B cell (primary cell): ENCODE data around the gene RGS9BP. TPM values are rescaled to one million over a fixed set of nuclear protein-coding genes. Genes with fewer than 3 reads are reported as not detected.
"Not testable (repeated sequence)": the region's sequence is repeated elsewhere in the genome, so short reads cannot be mapped to it uniquely, and the experiment has no call there.

Source experiments
- ATAC-seq: fragments of 200-7000 bp; cut with Tn5 transposase; one replicate; pipeline ENCODE4 v1.10.0; 2021; ENCODE audit warnings: low read depth, mild to moderate bottlenecking, moderate number of reproducible peaks, moderate library complexity
- CTCF ChIA-PET: fragments of 350-600 bp; sonication (Branson Sonifier 250); formaldehyde crosslinking; loops from one replicate; lab custom pipeline; 2021; ENCODE audit warnings: antibody characterized with exemption, inconsistent platforms; lab: Charles Lee
- POLR2A ChIA-PET: fragments of 350-600 bp; sonication (Branson Sonifier 250); formaldehyde crosslinking; loops from one replicate; lab custom pipeline; 2021; ENCODE audit warnings: antibody characterized with exemption; lab: Charles Lee
- DNase-seq: peaks from one replicate; pipeline ENCODE4 v3.0.0; 2013
- H2AFZ ChIP-seq: 2 replicates; pipeline ENCODE4 v1.6.1; 2012; ENCODE audit warnings: mild to moderate bottlenecking, low read depth, low read length; ENCODE audit not compliant: insufficient read depth, poor library complexity, severe bottlenecking
- H3K27ac ChIP-seq, 2 donors: 1 replicate in 1 of 2; 2 replicates in 1 of 2; pipeline ENCODE4 v1.5.1; 2012 to 2013; ENCODE audit warnings: low read length in 2 of 2, mild to moderate bottlenecking in 2 of 2, moderate library complexity in 1 of 2
- H3K27me3 ChIP-seq, 4 experiments: fragments of 200-600 bp in 1 of 4; sonication (generic) in 1 of 4; replicated peaks in 1 of 4; 1 replicate in 2 of 4; 2 replicates in 2 of 4; pipeline versions ENCODE4 v1.6.1 to v1.7.0; 2013 to 2016; ENCODE audit warnings: low read length in 3 of 4, mild to moderate bottlenecking in 2 of 4, mixed read lengths in 1 of 4, moderate library complexity in 1 of 4; ENCODE audit not compliant: insufficient read depth in 4 of 4, control insufficient read depth in 3 of 4; ENCODE audit errors: control extremely low read depth in 1 of 4
- H3K36me3 ChIP-seq, 2 experiments: replicated peaks in 1 of 2; 1 replicate in 1 of 2; 2 replicates in 1 of 2; pipeline versions ENCODE4 v1.6.1 to v1.7.1; 2013; ENCODE audit warnings: low read length in 1 of 2; ENCODE audit not compliant: insufficient read depth in 2 of 2, control insufficient read depth in 1 of 2; ENCODE audit errors: control extremely low read depth in 1 of 2, extremely low read depth in 1 of 2
- H3K4me1 ChIP-seq, 2 donors: fragments of 200-600 bp in 1 of 2; sonication (generic) in 1 of 2; 1 replicate in 1 of 2; 2 replicates in 1 of 2; pipeline versions ENCODE4 v1.5.1 to v1.6.1; 2013 to 2017; ENCODE audit warnings: low read length in 2 of 2; ENCODE audit not compliant: control insufficient read depth in 2 of 2, insufficient read depth in 2 of 2
- H3K4me2 ChIP-seq: replicated peaks from 2 replicates; pipeline ENCODE3; 2012; ENCODE audit warnings: mild to moderate bottlenecking, low read depth, low read length; ENCODE audit not compliant: poor library complexity, severe bottlenecking
- H3K4me3 ChIP-seq, 5 experiments: fragments of 200-600 bp in 1 of 5; sonication (generic) in 1 of 5; 1 replicate in 3 of 5; 2 replicates in 2 of 5; pipeline versions ENCODE4 v1.5.1 to v1.7.0; 2011 to 2016; ENCODE audit warnings: low read length in 4 of 5, mild to moderate bottlenecking in 4 of 5, low read depth in 2 of 5, control low read depth in 1 of 5, moderate library complexity in 1 of 5; ENCODE audit not compliant: insufficient read depth in 1 of 5; ENCODE audit errors: control extremely low read depth in 1 of 5, extremely low read depth in 1 of 5
- H3K79me2 ChIP-seq: fragments of 200-600 bp; sonication (generic); one replicate; pipeline ENCODE4 v1.6.0; 2016; ENCODE audit warnings: low read length; ENCODE audit not compliant: control insufficient read depth, insufficient read depth
- H3K9ac ChIP-seq: fragments of 200-600 bp; sonication (generic); 2 replicates; pipeline ENCODE4 v1.6.1; 2017; ENCODE audit warnings: mild to moderate bottlenecking, low read length, moderate library complexity
- H3K9me3 ChIP-seq, 3 donors: one replicate each; pipeline versions ENCODE4 v1.6.1 to v1.7.1; 2013; ENCODE audit warnings: low read length in 2 of 3; ENCODE audit not compliant: control insufficient read depth in 2 of 3, insufficient read depth in 1 of 3; ENCODE audit errors: control extremely low read depth in 1 of 3
- H4K20me1 ChIP-seq: 2 replicates; pipeline ENCODE4 v1.6.0; 2012; ENCODE audit warnings: mild to moderate bottlenecking, low read length; ENCODE audit not compliant: insufficient read depth, control insufficient read depth, poor library complexity, severe bottlenecking
- H3K27ac Mint-ChIP-seq: one replicate; pipeline ENCODE4 v1.8.0; 2021; ENCODE audit warnings: mixed read lengths
- H3K27me3 Mint-ChIP-seq: one replicate; pipeline ENCODE4 v1.8.0; 2021; ENCODE audit warnings: mixed read lengths
- H3K4me1 Mint-ChIP-seq: one replicate; pipeline ENCODE4 v1.8.0; 2021; ENCODE audit warnings: mixed read lengths
- H3K4me3 Mint-ChIP-seq: one replicate; pipeline ENCODE4 v1.8.0; 2021; ENCODE audit warnings: mixed read lengths
- H3K9me3 Mint-ChIP-seq: one replicate; pipeline ENCODE4 v1.8.0; 2022; ENCODE audit warnings: mixed read lengths; ENCODE audit not compliant: insufficient read depth
- CTCF ChIP-seq: fragments of 200-600 bp; IDR thresholded peaks from one replicate; pipeline ENCODE4 v1.8.0; 2022; ENCODE audit warnings: antibody characterized with exemption, mild to moderate bottlenecking
- EZH2 ChIP-seq: IDR thresholded peaks from 2 replicates; pipeline ENCODE4 v1.6.1; 2012; ENCODE audit warnings: borderline replicate concordance, low read depth, mild to moderate bottlenecking, moderate library complexity, low read length; ENCODE audit not compliant: insufficient read depth, poor library complexity, severe bottlenecking
- WGBS: methylation state at CpG from one replicate; pipeline ENCODE4 v1.1.5; 2013; ENCODE audit warnings: missing lambda C conversion rate; ENCODE audit not compliant: insufficient coverage; 5-methylcytosine and 5-hydroxymethylcytosine counted together
- intact Hi-C: fragments of 100-400 bp; cut with micrococcal nuclease; formaldehyde crosslinking; loops from one replicate; pipeline ENCODE4 v1.10.0; 2022
- polyA plus RNA-seq: library from polyadenylated mRNA; depleted of rRNA; stranded (reverse); fragments of >200 nt; gene quantifications from 2 replicates; pipeline ENCODE4 v1.2.3, GENCODE V29; 2012
- total RNA-seq, 2 donors: library from RNA; stranded (reverse); fragments of 120-200 nt in 1 of 2; gene quantifications; 1 replicate in 1 of 2; 2 replicates in 1 of 2; pipeline versions ENCODE4 v1.2.3 to v1.2.4, GENCODE V29; 2013 to 2022

Gene RGS9BP
- total and polyA plus RNA-seq, 2 donors (not counting 1 experiment from before 2014, with no cell fraction given), result 0.03 to 0.25 TPM

DNA sequence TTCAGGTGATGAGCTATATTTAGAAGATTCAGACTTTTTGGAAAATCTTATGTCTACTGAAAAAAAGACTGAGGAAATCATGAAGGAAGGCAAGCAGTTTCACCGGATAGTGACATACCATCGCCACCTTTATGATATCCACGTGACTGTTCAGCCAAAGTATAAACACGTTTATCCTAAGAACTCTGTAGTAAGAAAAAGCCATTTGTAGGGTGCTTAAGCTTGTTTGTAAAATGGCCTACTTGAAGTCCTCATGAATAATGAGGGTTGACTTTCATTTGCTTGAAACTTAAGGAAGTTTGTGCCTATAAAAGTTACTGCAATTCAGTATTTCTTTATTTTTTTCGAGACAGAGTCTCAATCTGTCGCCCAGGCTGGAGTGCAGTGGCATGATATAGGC lies 36.1 kb downstream of the RGS9BP start:
- peaks cover 7% of the 10 kb centered on the region for H3K79me2 ChIP-seq
- DNase-seq (no peak), ATAC-seq (no peak)
- Mint-ChIP-seq H3K27me3 (no peaks in the 10 kb centered on the region), H3K9me3 (no peaks in the 10 kb centered on the region), H3K4me1 (peaks cover 1% of the 10 kb centered on the region), H3K27ac (no peak overlapping the region), H3K4me3 (no peak overlapping the region)
- POLR2A ChIA-PET, result interaction anchor here (0.6 kb wide), 1 partner anchor 30 kb away, joined by 6 read pairs; no protein-coding TSS in a partner anchor
- no peak overlapping the region for H3K4me3 ChIP-seq
- H3K4me2 ChIP-seq, result no peak overlapping the region
- H3K4me1 ChIP-seq, result no peaks in the 10 kb centered on the region
- no peak overlapping the region for H3K9ac ChIP-seq
- no peak overlapping the region for H3K27ac ChIP-seq
- intact Hi-C loops, result no loop called here
- no peak overlapping the region for H2AFZ ChIP-seq
- H3K9me3 ChIP-seq, result no peaks in the 10 kb centered on the region
- no peaks in the 10 kb centered on the region for H4K20me1 ChIP-seq
- CTCF ChIA-PET, result no interaction called here
- WGBS, result 93% methylated on average over 6 of the region's 6 CpGs
- H3K27me3 ChIP-seq, result no peaks in the 10 kb centered on the region
- H3K36me3 ChIP-seq, result peaks cover 0 to 11% of the 10 kb centered on the region in 2 experiments
- TF ChIP-seq CTCF (no peak), EZH2 (no peak)

- H3K4me3 Mint-ChIP-seq, result not testable (repeated sequence)
Observed at GRCh38 chr19:32716203-32716602, 40.6 kb downstream of the RGS9BP start.

More at GRCh38 chr19:32716203-32716602, 40.6 kb downstream of the RGS9BP start:
- H3K4me3 ChIP-seq, H4K20me1 ChIP-seq, H3K27ac ChIP-seq, H3K9me3 ChIP-seq, H3K4me1 Mint-ChIP-seq, ATAC-seq, H3K9ac ChIP-seq, H3K9me3 Mint-ChIP-seq, DNase-seq, POLR2A ChIA-PET, H3K79me2 ChIP-seq, intact Hi-C loops, CTCF ChIA-PET, H2AFZ ChIP-seq, H3K27me3 Mint-ChIP-seq, H3K4me2 ChIP-seq, H3K27me3 ChIP-seq, H3K27ac Mint-ChIP-seq, H3K4me1 ChIP-seq: not testable (repeated sequence)
- 100% methylated on average over 2 of the region's 7 CpGs for WGBS
- peaks cover 0 to 11% of the 10 kb centered on the region in 2 experiments for H3K36me3 ChIP-seq
